WI38 (cell line): ENCODE data around the gene TAF5L.

Experiments used
- H3K4me3 ChIP-seq: 2 replicates; pipeline ENCODE4 v1.5.1; 2011; ENCODE audit warnings: low read depth, mild to moderate bottlenecking, control low read depth, low read length
- CTCF ChIP-seq: IDR thresholded peaks from 2 replicates; pipeline ENCODE4 v1.5.1; 2012; ENCODE audit warnings: low read depth, mild to moderate bottlenecking, control low read depth, low read length

TAF5L gene

GRCh38 chr1:229641306-229641705 is 15.4 kb upstream of the TAF5L start:
- H3K4me3 ChIP-seq: no peak overlapping the region
- TF ChIP-seq CTCF: no peak

GRCh38 chr1:229640455-229640854 is 14.5 kb upstream of the TAF5L start:
- H3K4me3 ChIP-seq: no peak overlapping the region
- TF ChIP-seq CTCF: no peak

- no peak for TF ChIP-seq CTCF
- H3K4me3 ChIP-seq: no peak overlapping the region
These were observed 11.8 kb upstream of the TAF5L start for GRCh38 chr1:229637746-229638145.

GRCh38 chr1:229636042-229636441 is 10.1 kb upstream of the TAF5L start:
- H3K4me3 ChIP-seq: no peak overlapping the region
- TF ChIP-seq CTCF: no peak

GRCh38 chr1:229631966-229632365 is 6.0 kb upstream of the TAF5L start:
- no peak for TF ChIP-seq CTCF
- H3K4me3 ChIP-seq: no peak overlapping the region

GRCh38 chr1:229631148-229631547 is 5.2 kb upstream of the TAF5L start:
- no peak for TF ChIP-seq CTCF
- no peak overlapping the region for H3K4me3 ChIP-seq

GRCh38 chr1:229629261-229629660 is 3.3 kb upstream of the TAF5L start:
- H3K4me3 ChIP-seq: no peak overlapping the region

More at GRCh38 chr1:229629261-229629660, 3.3 kb upstream of the TAF5L start:
- TF ChIP-seq CTCF: no peak
